CD4-positive, alpha-beta T cell (primary cell): ENCODE results near the gene REPS2. TPM values are rescaled to one million over a fixed set of nuclear protein-coding genes. Genes with fewer than 3 reads are reported as not detected.

ENCODE experiments used
- ATAC-seq: fragments of 200-7000 bp; cut with Tn5 transposase; one replicate; pipeline ENCODE4 v1.10.0; 2022; ENCODE audit warnings: mild to moderate bottlenecking; ENCODE audit not compliant: poor library complexity
- CTCF ChIA-PET: fragments of 350-600 bp; sonication (Branson Sonifier 250); formaldehyde crosslinking; loops from one replicate; lab custom pipeline; 2021; ENCODE audit warnings: antibody characterized with exemption, inconsistent platforms; lab: Charles Lee
- POLR2A ChIA-PET: fragments of 350-600 bp; sonication (Branson Sonifier 250); formaldehyde crosslinking; loops from one replicate; lab custom pipeline; 2021; ENCODE audit warnings: antibody characterized with exemption, inconsistent platforms; lab: Charles Lee
- DNase-seq, 14 experiments: peaks; one replicate each; pipeline ENCODE4 v3.0.0-alpha.2; 2013 to 2020; ENCODE audit warnings: mixed read lengths in 2 of 14
- H3K27ac ChIP-seq, 2 donors: one replicate each; pipeline versions ENCODE4 v1.5.1 to v1.7.0; 2013; ENCODE audit warnings: low read length in 2 of 2, low read depth in 1 of 2, mild to moderate bottlenecking in 1 of 2
- H3K27me3 ChIP-seq, 2 experiments: 1 replicate in 1 of 2; 2 replicates in 1 of 2; pipeline versions ENCODE4 v1.6.1 to v1.7.0; 2013; ENCODE audit warnings: low read length in 2 of 2, control low read depth in 1 of 2, mild to moderate bottlenecking in 1 of 2, moderate library complexity in 1 of 2; ENCODE audit not compliant: insufficient read depth in 2 of 2, control insufficient read depth in 1 of 2
- H3K36me3 ChIP-seq: one replicate; pipeline ENCODE4 v1.6.1; 2013; ENCODE audit warnings: low read length, control low read depth; ENCODE audit not compliant: insufficient read depth
- H3K4me1 ChIP-seq: one replicate; pipeline ENCODE4 v1.6.1; 2013; ENCODE audit warnings: low read length, control low read depth; ENCODE audit not compliant: insufficient read depth
- H3K4me3 ChIP-seq: one replicate; pipeline ENCODE4 v1.5.1; 2013; ENCODE audit warnings: mild to moderate bottlenecking, low read length, moderate library complexity
- H3K9me3 ChIP-seq, 2 experiments: 1 replicate in 1 of 2; 2 replicates in 1 of 2; pipeline versions ENCODE4 v1.6.1 to v1.7.0; 2013; ENCODE audit warnings: low read length in 2 of 2, mild to moderate bottlenecking in 2 of 2, control low read depth in 1 of 2, moderate library complexity in 1 of 2; ENCODE audit not compliant: control insufficient read depth in 1 of 2, insufficient read depth in 1 of 2
- H3K27ac Mint-ChIP-seq: one replicate; pipeline ENCODE4 v1.8.0; 2020; ENCODE audit warnings: mixed read lengths
- H3K27me3 Mint-ChIP-seq: one replicate; pipeline ENCODE4 v1.8.0; 2021; ENCODE audit warnings: mixed read lengths
- H3K36me3 Mint-ChIP-seq: one replicate; pipeline ENCODE4 v1.8.0; 2021; ENCODE audit warnings: low read depth, mixed read lengths
- H3K4me1 Mint-ChIP-seq: one replicate; pipeline ENCODE4 v1.8.0; 2021; ENCODE audit warnings: low read depth, mixed read lengths
- H3K4me3 Mint-ChIP-seq: one replicate; pipeline ENCODE4 v1.8.0; 2020; ENCODE audit warnings: mild to moderate bottlenecking, mixed read lengths
- H3K9me3 Mint-ChIP-seq: one replicate; pipeline ENCODE4 v1.8.0; 2020; ENCODE audit warnings: mixed read lengths
- CTCF ChIP-seq: fragments of 200-600 bp; IDR thresholded peaks from one replicate; pipeline ENCODE4 v1.8.0; 2022; ENCODE audit warnings: antibody characterized with exemption, mild to moderate bottlenecking
- intact Hi-C, 2 experiments: fragments of 100-400 bp; cut with DNase I in 1 of 2; cut with micrococcal nuclease in 1 of 2; formaldehyde crosslinking; loops; one replicate each; pipeline versions ENCODE4 v1.15.1 to v1.9.0; 2023 to 2025; cut with DNase I, micrococcal nuclease
- total RNA-seq, 174 experiments: library from RNA in 2 of 174; stranded (reverse) in 2 of 174; gene quantifications; one replicate each; pipeline ENCODE4 v1.2.3 and lab custom pipeline; 2021 to 2026

REPS2 gene
- total RNA-seq, 2 experiments from 2014 or later: 0.53 to 0.60 TPM

GRCh38 chrX:16997313-16997712 lies 50.9 kb downstream of the REPS2 start:
- no peak for DNase-seq
- no peaks in the 10 kb centered on the region for H3K9me3 ChIP-seq
- TF ChIP-seq CTCF: no peak
- Mint-ChIP-seq H3K27ac (no peak overlapping the region), H3K36me3 (no peaks in the 10 kb centered on the region), H3K4me1 (no peaks in the 10 kb centered on the region), H3K4me3 (no peak overlapping the region), H3K9me3 (no peaks in the 10 kb centered on the region), H3K27me3 (no peaks in the 10 kb centered on the region)
- no peaks in the 10 kb centered on the region for H3K36me3 ChIP-seq
- ChIA-PET CTCF (no interaction called here), POLR2A (no interaction called here)
- ATAC-seq: no peak
- no peak overlapping the region for H3K4me3 ChIP-seq
- H3K27me3 ChIP-seq: no peaks in the 10 kb centered on the region
- intact Hi-C loops: no loop called here
- no peak overlapping the region for H3K27ac ChIP-seq
- H3K4me1 ChIP-seq: no peaks in the 10 kb centered on the region

- Histone ChIP-seq H3K36me3 (no peaks in the 10 kb centered on the region), H3K4me3 (no peak overlapping the region), H3K9me3 (no peaks in the 10 kb centered on the region), H3K4me1 (no peaks in the 10 kb centered on the region), H3K27me3 (no peaks in the 10 kb centered on the region), H3K27ac (no peak overlapping the region)
- ATAC-seq: no peak
- Mint-ChIP-seq H3K9me3 (no peaks in the 10 kb centered on the region), H3K4me3 (no peak overlapping the region), H3K27ac (no peak overlapping the region), H3K27me3 (peaks cover 4% of the 10 kb centered on the region), H3K36me3 (no peaks in the 10 kb centered on the region), H3K4me1 (peaks cover 10% of the 10 kb centered on the region)
- intact Hi-C loops: no loop called here
- no peak for DNase-seq
- no peak for TF ChIP-seq CTCF
- CTCF ChIA-PET: no interaction called here
- POLR2A ChIA-PET: no interaction called here
Observed at GRCh38 chrX:16999275-16999674, 52.8 kb downstream of the REPS2 start.

GRCh38 chrX:17000751-17001150 lies 54.3 kb downstream of the REPS2 start:
- no peak overlapping the region for H3K4me3 ChIP-seq
- intact Hi-C loops: no loop called here
- CTCF ChIA-PET: no interaction called here

More at GRCh38 chrX:17000751-17001150, 54.3 kb downstream of the REPS2 start:
- Mint-ChIP-seq H3K4me1 (peaks cover 10% of the 10 kb centered on the region), H3K36me3 (no peaks in the 10 kb centered on the region), H3K9me3 (no peaks in the 10 kb centered on the region), H3K27me3 (peaks cover 4% of the 10 kb centered on the region), H3K4me3 (no peak overlapping the region), H3K27ac (no peak overlapping the region)
- DNase-seq (no peak), ATAC-seq (no peak)
- Histone ChIP-seq H3K9me3 (no peaks in the 10 kb centered on the region), H3K4me1 (no peaks in the 10 kb centered on the region), H3K36me3 (no peaks in the 10 kb centered on the region), H3K27me3 (no peaks in the 10 kb centered on the region), H3K27ac (no peak overlapping the region)
- no peak for TF ChIP-seq CTCF
- POLR2A ChIA-PET: no interaction called here
